ENCODE measurements around the gene RAE1. TPM values are rescaled to one million over a fixed set of nuclear protein-coding genes. Genes with fewer than 3 reads are reported as not detected.

RAE1 gene
- total RNA-seq, 1 experiment from 2014 or later: 46.3 TPM

DNA sequence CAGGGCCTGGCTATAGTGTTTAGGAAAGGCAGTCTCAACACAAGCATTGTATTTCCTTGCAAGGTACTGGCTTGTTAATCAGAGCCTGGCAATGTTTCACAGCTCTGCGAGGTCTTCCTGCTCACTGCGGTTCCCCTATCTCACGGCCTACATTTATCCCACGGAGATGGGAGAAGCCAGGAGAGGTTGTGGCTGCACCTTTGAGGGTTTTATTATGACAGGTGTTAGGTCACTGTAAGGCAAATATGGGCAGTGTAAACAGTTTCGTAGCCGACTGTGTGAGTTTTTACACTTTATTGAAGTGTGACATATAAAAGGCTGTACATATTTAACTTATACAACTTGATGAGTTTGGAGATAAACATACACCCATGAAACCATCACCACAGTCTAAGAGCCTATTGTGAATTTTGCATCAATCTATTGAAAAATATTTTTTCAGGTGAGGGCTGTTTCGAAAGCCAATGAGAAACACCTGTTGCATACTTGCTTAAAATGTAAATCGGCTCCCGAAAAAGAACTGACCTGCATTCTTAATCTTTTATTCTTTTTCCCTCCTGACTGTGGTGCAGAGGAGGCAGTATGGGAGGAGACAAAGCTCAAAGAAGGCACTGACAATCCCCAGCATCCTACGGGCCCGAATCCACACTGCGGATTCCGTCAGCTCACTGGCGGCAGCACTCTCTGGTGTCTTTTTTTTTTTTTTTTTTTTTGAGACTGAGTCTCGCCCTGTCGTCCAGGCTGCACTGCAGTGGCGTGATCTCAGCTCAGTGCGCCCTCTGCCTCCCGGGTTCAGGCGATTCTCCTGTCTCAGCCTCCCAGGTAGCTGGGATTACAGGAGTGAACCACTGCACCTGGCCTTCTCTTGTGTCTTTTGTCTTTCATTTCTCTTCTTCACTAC is 32.6 kb downstream of the RAE1 start (continued):
- TF ChIP-seq EGR1 (IDR thresholded peaks at IDR 0.05; ENCODE audit: low read depth) (no peak), ZNF274 (IDR thresholded peaks at IDR 0.05; ENCODE audit: low read depth, low read length) (no peak), CEBPB (IDR thresholded peaks at IDR 0.05; ENCODE audit: low read depth) (no peak), ATF3 (IDR thresholded peaks at IDR 0.05) (no peak), SRF (IDR thresholded peaks at IDR 0.05; ENCODE audit: low read depth) (no peak), FOSL1 (IDR thresholded peaks at IDR 0.05; ENCODE audit: low read depth) (no peak)

- Histone ChIP-seq H3K36me3 (ENCODE audit: control insufficient read depth in 1 of 2, insufficient read depth in 2 of 2, low read length in 2 of 2) (no peaks in the 10 kb centered on the region), H3K4me1 (ENCODE audit: control insufficient read depth in 1 of 2, insufficient read depth in 2 of 2, low read length in 2 of 2) (peaks cover 5 to 10% of the 10 kb centered on the region in 2 experiments), H3K27ac (ENCODE audit: low read depth, low read length) (no peak overlapping the region), H3K9me2 (ENCODE audit: insufficient read depth) (no peaks in the 10 kb centered on the region), H3K79me2 (ENCODE audit: insufficient read depth, low read length) (no peaks in the 10 kb centered on the region), H3K4me2 (ENCODE audit: low read length) (no peak overlapping the region), H4K20me1 (ENCODE audit: insufficient read depth) (no peaks in the 10 kb centered on the region; the same call in 1 of the 2 replicates), H3K4me3 (replicated peaks in 1 of 2; ENCODE audit: low read depth in 1 of 2, low read length in 2 of 2) (no peak overlapping the region), H3K9ac (ENCODE audit: low read length) (no peak overlapping the region), H3K27me3 (ENCODE audit: insufficient read depth, low read length) (no peaks in the 10 kb centered on the region), H3K9me3 (ENCODE audit: control insufficient read depth in 1 of 2, insufficient read depth in 1 of 2, low read depth in 1 of 2, low read length in 2 of 2) (no peaks in the 10 kb centered on the region), H2AFZ (ENCODE audit: low read depth, low read length, poor library complexity, severe bottlenecking) (no peak overlapping the region)
- POLR2A ChIA-PET: no interaction called here
- DNase-seq (ENCODE audit: low read depth, low spot score) (no peak), ATAC-seq (no peak)
- CTCF ChIA-PET: no interaction called here
- RAD21 ChIA-PET (ENCODE audit: low non-redundant PET in 1 of 2, low total read pairs in 2 of 2, uncharacterized antibody in 2 of 2, unreplicated experiment in 2 of 2): no interaction called here
- intact Hi-C loops (cut with micrococcal nuclease): loop anchor here (10.0 kb wide), 1 partner anchor 210 kb away; no protein-coding TSS in a partner anchor
- no TSS peak for BruUV-seq (replicated peaks)
- TF ChIP-seq SP1 (IDR thresholded peaks at IDR 0.05; ENCODE audit: low read depth) (no peak), MAX (IDR thresholded peaks at IDR 0.05) (no peak), POLR2AphosphoS5 (IDR thresholded peaks at IDR 0.05; ENCODE audit: low read depth, low read length) (no peak), RAD21 (IDR thresholded peaks at IDR 0.05; ENCODE audit: low read depth) (no peak), ZFX (IDR thresholded peaks at IDR 0.05) (no peak), EZH2 (IDR thresholded peaks at IDR 0.05) (no peak), ZBTB33 (IDR thresholded peaks at IDR 0.05; ENCODE audit: extremely low read depth, insufficient replicate concordance, low read length) (no peak), SRF (IDR thresholded peaks at IDR 0.05; ENCODE audit: low read depth) (no peak), CBX3 (IDR thresholded peaks at IDR 0.05; ENCODE audit: low read depth) (no peak), SIN3A (IDR thresholded peaks at IDR 0.05; ENCODE audit: low read depth) (no peak)
- TF ChIP-seq, protein P1, sequence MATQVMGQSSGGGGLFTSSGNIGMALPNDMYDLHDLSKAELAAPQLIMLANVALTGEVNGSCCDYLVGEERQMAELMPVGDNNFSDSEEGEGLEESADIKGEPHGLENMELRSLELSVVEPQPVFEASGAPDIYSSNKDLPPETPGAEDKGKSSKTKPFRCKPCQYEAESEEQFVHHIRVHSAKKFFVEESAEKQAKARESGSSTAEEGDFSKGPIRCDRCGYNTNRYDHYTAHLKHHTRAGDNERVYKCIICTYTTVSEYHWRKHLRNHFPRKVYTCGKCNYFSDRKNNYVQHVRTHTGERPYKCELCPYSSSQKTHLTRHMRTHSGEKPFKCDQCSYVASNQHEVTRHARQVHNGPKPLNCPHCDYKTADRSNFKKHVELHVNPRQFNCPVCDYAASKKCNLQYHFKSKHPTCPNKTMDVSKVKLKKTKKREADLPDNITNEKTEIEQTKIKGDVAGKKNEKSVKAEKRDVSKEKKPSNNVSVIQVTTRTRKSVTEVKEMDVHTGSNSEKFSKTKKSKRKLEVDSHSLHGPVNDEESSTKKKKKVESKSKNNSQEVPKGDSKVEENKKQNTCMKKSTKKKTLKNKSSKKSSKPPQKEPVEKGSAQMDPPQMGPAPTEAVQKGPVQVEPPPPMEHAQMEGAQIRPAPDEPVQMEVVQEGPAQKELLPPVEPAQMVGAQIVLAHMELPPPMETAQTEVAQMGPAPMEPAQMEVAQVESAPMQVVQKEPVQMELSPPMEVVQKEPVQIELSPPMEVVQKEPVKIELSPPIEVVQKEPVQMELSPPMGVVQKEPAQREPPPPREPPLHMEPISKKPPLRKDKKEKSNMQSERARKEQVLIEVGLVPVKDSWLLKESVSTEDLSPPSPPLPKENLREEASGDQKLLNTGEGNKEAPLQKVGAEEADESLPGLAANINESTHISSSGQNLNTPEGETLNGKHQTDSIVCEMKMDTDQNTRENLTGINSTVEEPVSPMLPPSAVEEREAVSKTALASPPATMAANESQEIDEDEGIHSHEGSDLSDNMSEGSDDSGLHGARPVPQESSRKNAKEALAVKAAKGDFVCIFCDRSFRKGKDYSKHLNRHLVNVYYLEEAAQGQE (IDR thresholded peaks at IDR 0.05; ENCODE audit: low read depth): no peak
- TF ChIP-seq, protein P2, sequence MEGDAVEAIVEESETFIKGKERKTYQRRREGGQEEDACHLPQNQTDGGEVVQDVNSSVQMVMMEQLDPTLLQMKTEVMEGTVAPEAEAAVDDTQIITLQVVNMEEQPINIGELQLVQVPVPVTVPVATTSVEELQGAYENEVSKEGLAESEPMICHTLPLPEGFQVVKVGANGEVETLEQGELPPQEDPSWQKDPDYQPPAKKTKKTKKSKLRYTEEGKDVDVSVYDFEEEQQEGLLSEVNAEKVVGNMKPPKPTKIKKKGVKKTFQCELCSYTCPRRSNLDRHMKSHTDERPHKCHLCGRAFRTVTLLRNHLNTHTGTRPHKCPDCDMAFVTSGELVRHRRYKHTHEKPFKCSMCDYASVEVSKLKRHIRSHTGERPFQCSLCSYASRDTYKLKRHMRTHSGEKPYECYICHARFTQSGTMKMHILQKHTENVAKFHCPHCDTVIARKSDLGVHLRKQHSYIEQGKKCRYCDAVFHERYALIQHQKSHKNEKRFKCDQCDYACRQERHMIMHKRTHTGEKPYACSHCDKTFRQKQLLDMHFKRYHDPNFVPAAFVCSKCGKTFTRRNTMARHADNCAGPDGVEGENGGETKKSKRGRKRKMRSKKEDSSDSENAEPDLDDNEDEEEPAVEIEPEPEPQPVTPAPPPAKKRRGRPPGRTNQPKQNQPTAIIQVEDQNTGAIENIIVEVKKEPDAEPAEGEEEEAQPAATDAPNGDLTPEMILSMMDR (IDR thresholded peaks at IDR 0.05 in 2 of 3, conservative IDR thresholded peaks at IDR 0.05 in 1 of 3; ENCODE audit: borderline replicate concordance in 1 of 3, insufficient read depth in 1 of 3, low read depth in 2 of 3, low read length in 2 of 3): no peak
Observed at GRCh38 chr20:57384486-57384885, 33.4 kb downstream of the RAE1 start.

All from HCT116 (cell line).